HK-2 (cell line): ENCODE measurements around the gene FCHSD2.
"Not testable (repeated sequence)": the region's sequence is repeated elsewhere in the genome, so short reads cannot be mapped to it uniquely, and the experiment has no call there.

ENCODE experiments used
- DNase-seq: peaks from one replicate; pipeline ENCODE4 v3.0.0-alpha.2; 2018; ENCODE audit not compliant: unreplicated experiment

FCHSD2 gene

DNA sequence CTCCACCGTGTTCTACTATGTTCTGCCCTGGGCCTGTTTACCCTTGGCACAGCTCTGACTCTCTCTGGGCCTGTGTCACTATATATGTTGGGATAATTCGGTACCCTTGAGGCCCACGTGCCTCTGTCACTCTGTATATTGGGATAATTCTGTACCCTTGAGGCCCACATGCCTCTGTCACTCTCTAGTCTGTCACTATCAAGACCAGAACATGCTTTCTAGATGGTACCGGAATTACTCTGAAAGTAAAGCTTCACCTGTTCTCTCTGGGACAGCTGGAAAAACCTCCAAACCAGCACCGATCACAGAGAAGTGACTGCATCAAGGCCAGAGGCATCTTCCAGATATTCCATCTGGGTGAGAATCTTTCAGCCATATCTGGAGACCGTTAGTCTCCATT, 9.3 kb upstream of the FCHSD2 start:
- DNase-seq: no peak

DNA sequence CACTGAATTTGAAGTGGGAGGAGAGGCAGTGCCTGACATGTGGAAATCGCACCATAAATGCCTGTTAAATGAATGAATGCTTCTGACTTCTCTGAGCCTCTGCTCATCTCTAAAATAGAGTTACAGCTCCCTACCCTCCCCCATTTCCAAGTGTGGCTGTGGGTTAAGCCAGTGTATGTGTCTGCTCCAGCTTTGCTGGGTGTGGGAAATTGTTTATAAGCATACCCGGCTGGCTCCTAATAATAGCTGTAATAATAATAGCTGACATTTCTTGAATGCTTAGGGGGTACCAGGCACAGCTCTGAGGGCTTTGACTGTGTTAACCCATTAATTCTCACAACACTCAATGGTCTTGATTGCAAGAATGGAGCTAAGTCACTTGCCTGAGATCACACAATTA, 7.0 kb upstream of the FCHSD2 start:
- no peak for DNase-seq

DNA sequence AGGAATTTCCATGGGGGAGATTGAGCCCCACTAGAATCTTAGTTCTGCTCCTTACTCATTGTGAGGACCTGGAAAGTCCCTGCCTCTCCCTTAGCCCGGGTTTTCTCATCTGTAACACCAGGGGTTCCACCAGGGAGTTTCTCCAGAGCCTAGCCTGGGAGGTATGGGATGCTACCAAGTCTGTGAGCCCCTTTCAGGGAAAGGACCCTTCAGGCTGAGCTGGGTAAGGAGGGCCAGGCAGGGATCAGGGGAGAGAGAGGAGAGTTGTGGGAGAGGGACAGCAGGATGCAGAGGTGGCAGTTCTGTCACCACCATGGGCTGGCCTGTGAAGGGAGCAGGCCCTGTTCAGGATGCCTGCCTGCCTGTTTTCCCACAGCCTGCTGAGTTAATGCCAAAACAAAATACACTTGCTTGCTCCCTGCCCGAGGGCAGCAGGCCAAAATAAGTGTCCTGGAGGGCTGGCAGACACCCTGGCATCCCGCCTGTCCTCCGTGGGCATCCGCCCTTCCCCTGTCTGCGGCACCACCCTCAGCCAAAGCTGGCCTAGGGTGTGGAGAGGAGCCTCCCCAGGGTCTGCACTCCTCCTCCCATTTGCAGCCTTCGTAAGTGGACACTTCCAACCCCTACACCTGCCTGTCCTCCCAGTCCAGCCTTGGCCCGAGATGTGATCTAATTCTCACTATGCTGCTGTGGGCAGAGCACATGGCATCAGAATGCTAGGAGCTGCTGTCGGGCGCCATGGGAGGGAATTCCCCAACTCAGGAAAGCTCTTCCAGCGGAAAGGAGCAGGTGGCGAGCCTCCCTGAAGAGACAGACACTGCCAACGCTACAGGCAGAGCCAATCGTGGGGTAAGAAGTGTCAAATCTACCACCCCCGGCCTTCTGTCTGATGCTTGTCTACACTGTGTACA, 5.9 kb upstream of the FCHSD2 start:
- DNase-seq: no peak

DNA sequence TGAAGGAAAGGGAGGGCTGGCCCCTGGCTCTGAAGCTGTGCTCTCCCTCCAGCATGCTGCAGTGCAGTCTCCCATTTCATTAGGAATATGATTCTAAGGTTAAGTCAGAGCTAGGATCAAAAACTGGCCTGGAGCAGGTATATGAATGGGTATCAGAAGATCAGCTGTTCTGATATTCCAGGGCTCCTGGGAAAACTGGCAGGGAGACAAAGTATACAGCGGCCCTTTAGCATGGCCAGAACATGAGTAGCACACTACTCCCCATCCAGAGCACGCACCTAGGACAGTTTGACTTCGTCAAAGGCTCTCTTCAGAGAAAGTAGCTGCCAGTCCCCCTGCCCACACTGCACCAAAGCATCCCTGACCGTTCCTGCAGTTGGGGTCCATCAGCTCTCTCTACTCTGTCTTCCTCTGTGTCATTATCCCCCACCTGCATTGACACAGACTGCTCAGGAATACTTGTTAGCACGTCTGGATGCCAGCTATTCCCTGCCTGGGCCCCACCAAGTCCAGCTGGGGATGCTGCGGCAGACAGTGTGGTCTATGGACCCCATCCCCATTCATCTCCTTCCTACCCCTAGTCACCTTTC, 4.0 kb upstream of the FCHSD2 start:
- no peak for DNase-seq

DNA sequence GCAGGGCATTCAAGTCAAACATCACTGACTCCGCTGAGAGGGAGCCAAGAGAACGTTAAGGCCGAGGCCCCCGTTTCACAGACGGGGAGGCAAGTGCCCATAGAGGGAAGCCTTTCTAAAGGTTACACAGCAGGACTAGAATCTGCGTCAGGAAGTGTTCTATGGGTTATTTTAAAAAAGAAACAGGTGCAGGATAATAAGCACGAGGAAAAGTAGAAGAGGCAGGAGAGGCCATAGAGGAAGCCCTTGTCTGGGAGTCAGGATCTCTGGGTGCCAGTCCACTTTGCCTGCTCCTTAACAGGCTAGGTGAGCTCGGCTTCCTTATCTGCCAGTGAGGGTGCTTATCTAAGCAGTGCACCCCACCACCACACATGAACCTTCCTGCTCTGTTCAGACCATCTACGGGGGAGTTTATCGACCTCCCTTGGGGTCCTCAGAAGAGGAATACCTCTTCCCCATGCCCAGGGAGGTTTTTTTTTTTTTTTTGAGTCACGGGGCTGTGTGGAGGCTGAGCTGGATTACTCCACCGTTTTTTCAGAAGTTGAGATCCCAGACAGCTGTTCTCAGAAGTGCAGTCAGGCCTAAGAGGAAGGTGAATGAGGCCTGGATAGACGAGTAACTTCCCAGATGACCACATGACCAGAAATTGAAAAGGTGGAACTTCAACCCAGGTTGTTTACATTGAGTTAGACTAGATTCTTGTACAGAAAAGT, 1.2 kb upstream of the FCHSD2 start:
- no peak for DNase-seq

DNA sequence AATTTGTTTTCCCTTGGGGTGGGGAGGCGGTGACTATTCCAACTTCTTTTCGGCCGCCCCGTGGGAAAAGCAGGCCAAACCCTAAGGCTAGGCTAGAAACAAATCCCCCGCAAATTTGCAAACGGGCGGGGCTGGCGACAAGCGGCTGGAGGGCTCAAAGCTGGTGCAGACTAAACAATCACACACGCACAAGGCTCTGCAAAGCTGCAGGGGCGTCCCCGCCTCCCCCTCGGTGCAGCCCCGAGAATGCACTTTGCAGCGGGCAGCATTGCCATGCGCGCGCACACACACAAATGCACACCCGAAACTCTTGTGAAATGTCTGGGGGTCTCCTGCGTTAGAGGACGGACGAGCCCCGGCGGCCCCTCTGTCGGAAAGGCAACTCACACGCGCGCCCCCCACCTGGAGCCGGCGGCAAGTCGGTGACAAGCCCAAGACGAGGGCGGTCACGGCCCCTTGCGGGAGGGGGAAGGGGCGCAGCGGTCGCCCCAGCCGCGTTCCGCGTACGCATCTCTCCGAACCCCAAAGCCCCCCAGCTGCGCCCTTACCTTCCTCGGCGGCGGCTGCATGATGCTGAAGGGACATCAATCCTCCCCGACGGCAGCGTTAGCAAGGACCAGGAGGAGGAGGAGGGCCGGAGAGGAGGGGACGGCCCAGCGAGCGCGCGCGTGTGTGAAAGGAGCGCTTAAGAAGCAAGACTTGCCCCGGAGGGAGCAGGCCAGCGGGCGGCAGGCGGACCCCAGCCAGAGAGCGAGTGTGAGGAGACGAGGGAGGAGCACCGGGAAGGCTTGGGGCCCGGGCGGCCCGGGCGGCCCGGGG, 600 bp downstream of the FCHSD2 start:
- DNase-seq: peak; percentile 70

DNA sequence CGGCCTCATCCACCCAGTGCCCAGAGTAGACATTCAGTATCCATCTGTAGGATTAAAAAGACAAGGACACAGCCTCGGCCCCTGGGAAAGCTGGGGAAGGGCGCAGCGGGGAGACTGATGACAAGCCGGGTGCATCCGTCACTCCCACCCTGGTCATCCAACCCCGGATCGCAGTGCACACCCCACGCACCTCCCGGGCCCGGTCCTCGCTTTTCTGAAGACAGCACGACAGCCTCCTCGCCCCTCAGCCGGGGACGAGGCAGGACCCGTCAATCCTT, 1.1 kb downstream of the FCHSD2 start:
- no peak for DNase-seq

DNA sequence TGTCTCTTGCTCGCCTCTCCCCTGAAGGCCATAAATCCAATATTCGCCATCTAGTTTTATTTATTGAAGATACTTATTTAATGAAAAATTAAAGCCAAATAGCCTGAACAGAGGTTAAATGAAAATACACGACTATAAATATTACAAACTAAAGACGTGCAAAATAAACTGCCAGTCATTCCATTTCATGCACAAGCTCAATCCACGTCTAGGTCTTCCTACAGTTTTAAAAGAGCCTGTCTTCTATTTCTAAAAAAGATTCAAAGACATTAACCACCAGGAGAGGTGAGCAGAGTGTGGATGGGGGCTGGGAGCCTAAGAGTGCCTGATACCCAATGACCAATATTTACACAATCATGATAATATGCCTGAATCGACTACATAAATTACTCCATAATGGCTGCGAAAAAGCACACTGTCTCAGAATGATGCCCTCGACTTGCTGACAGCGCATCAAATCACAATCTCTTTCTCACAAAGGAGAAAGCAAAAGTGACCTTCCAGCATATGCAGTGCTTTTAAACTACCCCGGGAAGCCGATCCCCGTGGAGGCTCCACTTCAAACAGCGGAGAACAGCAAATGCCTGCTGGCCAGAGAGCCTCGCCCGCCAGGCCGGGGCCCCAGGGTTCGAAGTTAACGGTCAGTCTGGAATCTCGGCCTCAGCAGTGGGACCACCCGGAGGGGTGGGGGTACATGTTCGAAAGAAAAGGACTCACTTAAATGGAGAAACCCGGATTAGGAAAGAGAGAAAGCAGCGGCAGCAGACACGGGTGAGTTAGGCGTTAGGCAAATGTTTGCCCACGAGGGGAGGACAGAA, 1.7 kb downstream of the FCHSD2 start:
- DNase-seq: no peak

DNA sequence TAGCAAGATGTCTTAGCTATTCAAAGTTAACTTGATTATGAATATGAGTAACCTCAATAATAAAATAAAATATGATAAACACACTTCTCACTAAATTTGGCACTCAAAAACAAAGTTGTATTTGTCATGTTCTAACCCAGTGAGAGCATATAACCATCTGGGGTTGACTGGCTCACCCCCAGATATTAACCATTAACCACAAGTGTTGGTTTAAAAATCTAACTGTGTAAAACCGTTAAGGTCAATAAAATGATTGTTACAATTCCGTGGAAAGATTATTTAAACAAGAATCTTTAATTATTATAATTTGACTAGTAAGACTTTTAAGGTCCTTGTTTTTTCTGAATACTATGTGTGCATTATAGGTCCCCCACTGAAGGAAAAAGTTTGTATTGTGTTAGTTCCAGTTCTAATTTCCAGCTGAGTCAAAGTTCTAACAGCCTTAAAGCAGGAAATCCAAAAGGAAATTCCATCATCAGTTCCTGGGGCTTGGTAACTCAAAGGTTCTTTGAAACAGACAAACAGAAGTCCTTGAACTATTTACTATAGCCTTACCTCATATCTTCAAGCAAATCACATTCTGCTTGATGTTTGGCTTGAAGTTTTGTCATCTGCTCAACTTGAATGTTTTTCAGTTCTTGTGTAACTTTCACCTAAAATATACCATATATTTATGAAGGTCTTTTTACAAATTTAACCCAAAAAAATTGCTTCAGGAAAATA, 2.5 kb downstream of the FCHSD2 start:
- no peak for DNase-seq

DNA sequence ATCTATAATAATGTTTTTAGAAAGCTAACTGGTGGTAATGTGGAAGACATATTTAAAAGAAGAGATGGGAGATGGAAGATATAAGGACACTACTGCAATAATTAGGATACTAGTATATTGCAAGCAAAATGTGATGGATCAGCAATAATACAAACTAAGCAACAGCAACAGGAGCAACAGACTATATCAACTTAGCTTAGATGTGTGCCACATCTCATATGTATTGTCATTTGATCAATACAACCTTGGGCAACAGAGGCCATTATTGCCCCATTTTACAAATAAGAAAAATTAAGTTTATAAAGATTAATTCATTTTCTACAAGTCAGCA, 4.2 kb downstream of the FCHSD2 start:
- DNase-seq: no peak

DNA sequence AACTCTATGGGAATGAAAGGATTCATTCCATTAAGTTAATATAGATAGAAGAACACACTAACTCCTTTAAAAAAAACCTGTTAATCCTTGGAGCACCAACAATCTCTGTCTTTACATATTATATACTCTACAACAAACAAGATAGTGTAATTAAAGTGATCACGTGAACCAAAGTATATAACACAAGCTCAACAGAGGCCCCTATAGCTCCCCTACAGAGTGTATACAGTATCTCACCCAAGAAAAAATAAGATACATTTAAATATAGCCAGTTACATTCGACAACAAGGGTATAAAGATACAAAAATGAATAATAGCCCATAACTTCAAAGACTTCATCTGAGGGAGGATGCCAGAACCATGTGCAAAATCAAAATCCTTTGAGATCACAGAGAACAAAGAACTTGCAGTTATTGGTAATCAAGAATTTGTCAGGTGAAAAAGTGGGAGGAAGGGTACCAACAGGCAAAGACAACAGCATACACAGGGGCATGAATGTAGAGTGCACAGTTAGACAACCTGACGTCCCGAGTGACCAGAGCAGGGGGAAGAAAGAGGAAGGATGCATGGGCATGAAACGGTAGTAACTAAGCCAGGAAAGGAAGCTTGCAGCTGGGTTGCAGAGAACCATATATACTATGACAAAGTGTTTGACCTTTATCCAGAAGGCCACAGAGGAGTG, 4.7 kb downstream of the FCHSD2 start:
- no peak for DNase-seq

DNA sequence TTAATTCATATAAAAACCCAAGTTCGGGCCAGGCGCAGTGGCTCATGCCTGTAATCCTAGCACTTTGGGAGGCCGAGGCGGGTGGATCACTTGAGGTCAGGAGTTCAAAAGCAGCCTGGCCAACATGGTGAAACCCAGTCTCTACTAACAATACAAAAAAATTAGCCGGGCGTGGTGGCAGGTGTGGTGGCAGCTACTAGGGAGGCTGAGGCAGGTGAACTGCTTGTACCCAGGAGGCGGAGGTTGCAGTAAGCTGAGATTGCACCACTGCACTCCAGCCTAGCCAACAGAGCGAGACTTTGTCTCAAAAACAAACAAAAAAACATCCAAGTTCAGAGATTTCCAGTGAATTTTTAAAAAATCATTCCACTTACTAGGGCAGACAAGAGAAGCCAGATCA, 5.4 kb downstream of the FCHSD2 start:
- not testable (repeated sequence) for DNase-seq

DNA sequence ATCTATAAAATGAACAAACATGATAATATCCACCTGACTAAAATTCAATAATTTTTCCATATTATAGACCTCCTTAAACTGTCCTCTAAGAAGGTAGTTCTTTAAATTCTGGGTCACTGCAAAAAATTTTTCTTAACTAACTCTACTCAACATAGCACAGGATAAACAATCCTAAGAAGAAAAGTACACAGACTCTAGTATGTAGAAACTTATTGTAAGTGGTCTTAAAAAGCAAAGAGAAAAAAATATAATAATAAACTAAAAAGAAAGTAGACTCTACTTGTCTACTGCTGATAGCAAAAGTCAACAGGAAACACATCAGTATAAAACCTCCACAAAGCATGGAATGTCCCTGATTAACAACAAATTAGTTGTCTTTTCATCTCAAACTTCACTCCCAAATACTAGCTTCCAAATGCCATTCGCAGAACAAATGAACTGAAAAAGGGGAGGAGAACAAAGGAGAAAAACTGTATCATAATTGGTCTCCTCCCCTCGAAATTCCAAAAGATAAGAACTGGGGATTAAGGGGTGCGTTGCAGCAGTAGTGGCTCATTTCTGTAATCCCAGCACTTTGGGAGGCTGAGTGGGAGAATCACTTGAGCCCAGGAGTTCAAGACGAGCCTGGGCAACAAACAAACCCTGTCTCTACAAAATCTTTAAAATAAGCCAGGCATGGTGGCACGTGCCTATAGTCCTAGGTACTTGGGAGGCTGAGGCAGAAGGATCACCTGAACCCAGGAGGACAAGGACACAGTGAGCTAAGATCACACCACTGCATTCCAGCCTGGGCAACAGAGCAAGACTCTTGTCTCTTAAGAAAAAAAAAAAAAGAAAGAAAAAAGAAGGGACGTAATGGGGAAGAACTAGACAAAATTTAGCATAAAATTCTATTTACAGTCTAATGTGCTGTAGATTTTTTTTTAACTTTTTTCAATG, 6.5 kb downstream of the FCHSD2 start:
- no peak for DNase-seq

DNA sequence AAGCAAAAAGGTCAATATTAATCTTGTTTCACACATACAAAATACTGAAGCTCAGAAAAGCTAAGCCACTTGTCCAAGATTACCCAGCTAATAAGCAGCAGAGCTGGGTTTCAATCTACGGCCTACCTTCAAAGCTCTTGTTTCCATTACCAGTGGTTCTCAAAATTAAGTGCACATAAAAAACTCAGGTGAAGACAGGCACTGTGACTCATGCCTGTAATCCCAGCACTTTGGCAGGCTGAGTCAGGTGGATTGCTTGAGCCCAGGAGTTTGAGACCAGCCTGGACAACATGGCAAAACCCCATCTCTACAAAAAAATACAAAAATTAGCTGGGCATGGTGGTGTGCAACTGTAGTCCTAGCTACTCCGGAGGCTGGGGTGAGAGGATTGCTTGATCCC, 9.8 kb downstream of the FCHSD2 start:
- DNase-seq: not testable (repeated sequence)

DNA sequence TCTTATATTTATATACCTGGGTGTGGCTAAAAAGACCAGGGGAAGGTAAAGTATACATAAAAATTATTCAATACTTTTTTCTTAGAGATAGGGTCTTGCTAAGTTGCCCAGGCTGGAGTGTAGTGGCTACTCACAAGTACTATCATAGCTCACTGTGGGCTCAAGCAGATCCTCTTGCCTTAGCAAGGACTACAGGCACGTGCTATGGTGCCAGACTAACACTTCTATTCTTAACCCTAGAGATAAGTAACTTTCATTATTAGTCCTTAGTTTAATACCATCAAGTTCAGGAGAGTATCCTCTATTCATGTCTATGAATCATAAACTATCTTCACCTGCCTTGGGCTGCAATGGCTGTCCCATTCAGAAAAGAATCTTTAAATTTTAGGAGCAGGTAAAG, 11.9 kb downstream of the FCHSD2 start:
- no peak for DNase-seq

DNA sequence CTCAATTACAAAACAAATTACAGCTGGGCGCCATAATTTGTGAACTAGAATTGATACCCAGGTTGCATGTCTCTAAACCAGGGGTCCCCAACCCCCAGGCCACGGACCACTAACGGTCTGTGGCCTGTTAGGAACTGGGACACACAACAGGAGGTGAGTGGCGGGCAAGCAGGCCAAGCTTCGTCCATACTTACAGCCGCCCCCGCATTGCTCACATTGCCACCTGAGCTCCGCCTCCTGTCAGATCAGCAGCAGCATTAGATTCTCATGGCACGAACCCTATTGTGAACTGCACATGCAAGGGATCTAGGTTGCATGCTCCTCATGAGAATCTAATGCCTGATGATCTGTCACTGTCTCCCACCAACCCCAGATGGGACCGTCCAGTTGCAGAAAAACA, 12.9 kb downstream of the FCHSD2 start:
- no peak for DNase-seq

DNA sequence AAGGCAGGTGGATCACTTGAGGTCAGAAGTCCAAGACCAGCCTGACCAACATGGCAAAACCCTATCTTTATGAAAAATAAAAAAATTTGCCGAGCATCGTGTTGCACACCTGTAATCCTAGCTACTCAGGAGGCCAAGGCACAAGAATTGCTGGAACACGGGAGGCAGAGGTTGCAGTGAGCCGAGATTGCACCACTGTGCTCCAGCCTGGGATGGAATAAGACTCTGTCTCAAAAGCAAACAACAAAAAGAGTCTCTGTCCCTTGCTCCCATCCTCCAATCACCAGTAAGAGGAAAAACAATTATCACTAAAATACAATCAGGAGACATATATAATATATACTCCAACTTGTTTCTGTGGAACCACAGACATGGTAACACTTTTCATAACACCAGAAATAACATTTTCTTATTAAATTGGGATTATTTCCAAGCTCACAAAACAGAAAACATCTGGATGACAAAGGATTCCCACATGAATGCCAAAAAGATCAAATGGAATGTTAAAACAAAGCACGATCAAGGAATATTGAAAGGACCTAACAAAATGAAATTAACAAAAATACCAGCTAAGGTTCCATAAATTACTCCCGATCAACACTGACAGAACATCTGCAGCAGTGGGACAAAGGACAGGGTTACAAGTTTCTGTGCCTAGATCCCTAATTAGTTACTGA, 15.2 kb downstream of the FCHSD2 start:
- DNase-seq: no peak

DNA sequence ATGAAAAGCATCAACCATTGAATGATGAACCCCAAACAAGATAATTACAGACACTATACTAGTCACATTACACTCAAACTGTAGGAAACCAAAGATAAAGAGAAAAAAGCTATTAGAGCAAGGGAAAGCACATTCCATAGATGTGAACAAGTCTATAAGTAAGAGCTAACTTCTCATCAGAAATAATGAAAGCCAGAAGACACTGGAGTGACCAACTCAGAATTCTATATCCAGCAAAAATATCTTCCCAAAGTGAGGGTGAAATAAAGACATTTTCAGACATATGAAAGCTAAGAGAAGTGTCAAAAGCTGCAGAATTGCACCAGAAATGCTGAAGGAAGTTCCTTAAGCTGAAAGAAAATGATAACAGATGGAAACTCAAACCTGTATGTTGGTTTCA, 17.3 kb downstream of the FCHSD2 start:
- DNase-seq: no peak

DNA sequence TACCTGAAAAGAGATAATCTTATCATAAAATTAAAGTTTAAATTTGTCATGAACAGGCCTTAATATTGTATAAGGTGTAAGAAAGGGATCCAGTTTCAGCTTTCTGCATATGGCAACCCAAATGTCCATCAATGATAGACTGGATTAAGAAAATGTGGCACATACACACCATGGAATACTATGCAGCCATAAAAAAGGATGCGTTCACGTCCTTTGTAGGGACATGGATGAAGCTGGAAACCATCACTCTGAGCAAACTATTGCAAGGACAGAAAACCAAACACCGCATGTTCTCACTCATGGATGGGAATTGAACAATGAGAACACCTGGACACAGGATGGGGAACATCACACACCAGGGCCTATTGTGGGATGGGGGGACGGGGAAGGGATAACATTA, 18.2 kb downstream of the FCHSD2 start:
- not testable (repeated sequence) for DNase-seq
